Stimulated activated CD8-positive, alpha-beta memory T cell treated with anti-CD3 and anti-CD28 coated beads, Interleukin-7, amount 100 ng/mL, for 24 hours (primary cell): ENCODE measurements around the gene SHANK2.

Experiments used
- DNase-seq: peaks from one replicate; pipeline ENCODE4 v3.0.0-alpha.2; 2020; ENCODE audit warnings: low read depth

SHANK2 gene

DNA sequence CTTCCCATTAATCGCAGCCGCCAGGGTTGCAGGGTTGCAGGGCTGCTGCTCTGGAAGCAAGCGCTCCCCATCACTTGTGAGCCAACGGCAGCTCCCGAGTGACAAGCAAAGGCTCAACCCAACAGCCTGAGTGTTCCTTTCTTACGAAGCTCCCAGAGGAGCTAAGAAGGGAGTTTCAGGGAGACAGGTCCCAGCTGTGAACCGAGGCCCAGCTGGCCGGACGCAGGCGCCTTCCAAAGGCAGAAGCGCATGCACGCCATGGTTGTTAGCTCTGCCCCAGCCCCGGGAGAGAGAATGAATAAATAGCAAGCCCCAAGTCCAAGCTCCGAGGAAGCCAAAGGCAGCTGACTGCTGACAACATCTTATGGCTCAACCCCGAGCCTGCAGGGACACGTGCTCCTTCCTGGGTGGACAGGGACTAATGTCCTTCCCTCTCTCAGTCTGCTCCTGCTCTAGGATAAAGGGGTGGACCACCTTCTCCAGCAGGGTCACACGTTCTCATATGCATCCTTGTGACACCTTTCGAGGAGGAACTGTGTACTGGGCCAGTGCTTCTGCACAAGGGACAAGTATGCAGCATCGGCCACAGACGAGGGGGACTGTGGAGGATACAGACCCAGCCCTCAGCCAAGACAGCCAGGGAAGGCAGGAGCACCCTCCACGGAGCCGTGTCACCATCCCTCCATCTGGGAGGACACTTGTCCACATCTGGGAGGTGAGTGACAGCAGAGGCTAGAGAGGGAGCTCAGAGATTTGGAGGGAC lies 29.9 kb downstream of the SHANK2 start:
- no peak for DNase-seq

- no peak for DNase-seq
These were observed 30.6 kb downstream of the SHANK2 start for GRCh38 chr11:71221821-71222220.

GRCh38 chr11:71221201-71221600 lies 31.2 kb downstream of the SHANK2 start:
- no peak for DNase-seq

- DNase-seq: no peak
These were observed 33.4 kb downstream of the SHANK2 start for GRCh38 chr11:71218789-71219499.

DNA sequence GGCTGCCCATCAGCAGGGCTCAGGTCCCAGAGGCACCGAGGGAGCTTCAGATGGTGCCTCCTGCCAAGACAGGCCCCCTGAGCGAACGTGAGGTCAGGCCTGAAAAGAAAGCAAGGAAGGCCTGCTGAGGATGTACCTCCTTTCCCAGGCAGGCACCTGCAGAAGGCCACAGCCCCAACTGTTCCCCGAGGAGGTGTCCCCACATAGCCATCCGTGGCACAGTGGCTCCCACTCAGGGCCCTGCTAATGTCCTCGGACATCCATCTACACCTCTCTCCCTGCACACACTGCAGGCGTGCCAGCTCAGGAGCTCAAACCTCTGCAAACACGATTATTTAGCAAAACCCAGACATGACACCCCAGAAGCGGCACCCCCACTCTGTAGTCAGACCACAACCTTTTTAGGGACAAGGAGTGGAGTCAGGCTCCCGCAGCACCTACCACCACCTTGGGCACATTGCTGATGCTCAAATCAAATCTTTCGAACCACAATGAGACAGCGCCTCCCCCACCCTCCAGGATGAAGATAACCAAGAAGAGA lies 36.9 kb downstream of the SHANK2 start:
- DNase-seq: no peak

DNA sequence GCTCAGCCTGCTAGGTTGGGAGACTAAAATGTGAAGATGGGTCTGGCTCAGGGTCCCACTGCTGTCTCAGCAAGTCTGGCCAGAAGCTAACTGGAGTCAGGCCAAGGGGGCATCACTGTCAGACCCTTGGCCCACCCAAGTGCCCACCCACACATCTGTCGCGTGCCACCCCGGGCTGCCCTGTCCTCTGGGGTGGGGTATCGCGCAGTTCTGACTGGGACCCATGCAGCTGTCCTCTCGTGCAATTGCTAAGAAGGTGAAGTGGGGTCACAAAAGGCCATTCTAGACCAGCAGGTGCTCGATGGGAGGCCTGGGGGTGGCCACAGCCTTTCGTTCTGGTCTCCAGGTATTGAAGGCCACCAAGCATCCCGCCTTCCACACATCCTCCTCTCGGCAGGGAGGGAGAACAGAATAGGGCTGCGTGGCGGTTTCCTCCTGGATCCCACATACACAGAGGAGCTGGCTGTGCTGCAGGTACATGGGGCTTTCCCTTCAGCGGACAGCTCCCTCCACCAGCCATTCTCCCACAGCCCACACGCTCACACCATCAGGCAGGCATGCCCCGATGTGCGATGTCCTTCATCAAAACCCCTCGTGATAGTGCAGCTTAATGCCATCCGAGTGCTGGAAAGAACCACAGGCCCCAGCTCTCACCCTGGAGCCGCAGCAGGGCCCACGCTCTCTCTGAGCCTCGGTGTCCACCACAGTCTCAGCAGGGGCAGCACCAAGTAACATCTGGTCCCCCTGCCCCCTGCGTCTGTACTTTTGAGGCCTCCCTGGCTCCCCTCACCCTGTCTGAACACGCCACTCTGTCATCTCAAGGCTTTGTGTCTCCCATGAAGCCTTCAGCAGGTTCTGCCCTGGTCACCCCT lies 37.6 kb downstream of the SHANK2 start:
- no peak for DNase-seq

DNA sequence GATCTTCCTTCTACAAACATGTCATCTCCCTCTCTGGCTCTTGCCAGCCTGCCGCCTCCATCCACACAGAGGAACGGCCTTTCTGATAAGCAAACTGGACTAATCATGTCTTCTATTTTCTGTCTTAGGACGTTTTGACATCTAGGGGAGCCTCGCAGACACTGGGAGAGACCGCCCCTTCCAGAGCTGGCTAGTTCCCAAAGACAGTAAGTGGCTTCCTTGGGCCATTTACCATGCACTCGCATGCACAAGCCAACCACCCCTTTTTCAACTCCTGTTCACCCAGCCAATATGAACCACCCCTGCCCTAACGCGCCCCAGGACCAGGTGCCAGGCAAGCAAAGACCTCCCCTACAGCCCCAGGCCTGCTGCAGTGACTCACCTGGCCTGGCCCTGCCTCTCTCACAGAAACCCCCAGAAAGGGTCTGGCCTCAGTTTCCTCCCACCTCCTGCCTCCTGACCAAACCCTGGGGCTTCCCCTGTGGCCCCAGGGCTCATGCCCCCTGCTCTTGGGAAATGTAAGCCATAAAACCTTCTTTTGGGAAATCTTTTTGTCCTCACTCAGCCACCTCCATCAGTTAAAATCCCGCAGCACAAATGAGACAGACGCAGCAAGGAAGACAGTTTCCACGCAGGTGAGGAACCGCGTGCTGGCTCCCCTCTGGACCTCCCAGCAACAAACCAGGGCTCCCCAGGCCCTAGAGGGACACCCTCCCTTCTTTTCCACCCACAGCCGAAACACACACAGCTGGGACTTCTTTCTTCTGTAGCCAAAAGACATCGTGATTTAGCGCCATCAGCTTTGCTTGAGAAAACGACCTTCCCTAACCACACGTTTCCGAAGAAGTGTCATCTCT lies 38.5 kb downstream of the SHANK2 start:
- DNase-seq: no peak

DNA sequence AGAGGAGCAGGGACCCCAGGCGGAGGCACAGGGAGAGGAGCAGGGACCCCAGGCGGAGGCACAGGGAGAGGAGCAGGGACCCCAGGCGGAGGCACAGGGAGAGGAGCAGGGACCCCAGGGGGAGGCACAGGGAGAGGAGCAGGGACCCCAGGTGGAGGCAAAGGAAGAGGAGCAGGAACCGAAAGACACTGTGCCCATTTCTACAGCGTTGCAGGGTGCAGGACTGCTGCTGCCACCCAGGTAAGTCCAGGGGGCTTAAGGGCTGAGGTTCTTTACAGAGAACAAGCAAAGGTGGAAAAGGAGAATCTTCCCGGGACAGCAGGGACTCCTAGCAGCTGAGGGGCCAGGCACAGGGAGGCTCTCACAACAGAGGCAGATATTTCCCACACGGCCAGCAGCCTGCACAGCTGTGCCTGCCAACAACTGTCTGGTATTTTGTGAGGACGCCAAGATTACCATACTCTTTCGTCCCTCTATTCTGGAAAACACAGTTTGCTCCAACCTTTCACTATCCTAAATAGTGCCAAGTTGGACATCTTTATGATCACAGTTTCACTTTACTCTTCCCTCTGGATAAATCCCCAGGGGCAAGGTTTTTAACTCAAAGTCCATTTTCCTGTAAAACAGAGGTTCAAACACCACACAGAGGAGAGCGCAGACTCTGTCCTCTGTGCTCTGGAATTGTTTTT lies 39.4 kb downstream of the SHANK2 start:
- DNase-seq: no peak

DNA sequence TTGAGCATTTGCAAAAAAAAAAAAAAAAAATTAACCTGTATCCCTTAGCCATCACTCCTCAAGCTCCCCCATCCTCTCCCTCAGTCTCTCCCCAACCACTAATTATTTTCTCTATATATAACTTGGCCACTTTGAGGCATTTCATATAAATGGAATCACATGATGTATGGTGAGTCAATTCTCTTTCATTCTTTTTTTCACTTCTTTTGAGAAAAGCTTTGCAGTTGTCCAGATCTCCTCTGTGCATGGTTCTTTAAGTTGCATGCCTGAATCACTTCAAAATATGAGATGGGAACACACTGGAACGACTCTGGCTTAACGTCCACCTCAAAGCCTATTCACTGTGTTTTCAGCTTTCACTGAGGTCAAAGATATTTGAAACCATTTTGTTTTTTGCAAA lies 40.7 kb downstream of the SHANK2 start:
- no peak for DNase-seq

DNA sequence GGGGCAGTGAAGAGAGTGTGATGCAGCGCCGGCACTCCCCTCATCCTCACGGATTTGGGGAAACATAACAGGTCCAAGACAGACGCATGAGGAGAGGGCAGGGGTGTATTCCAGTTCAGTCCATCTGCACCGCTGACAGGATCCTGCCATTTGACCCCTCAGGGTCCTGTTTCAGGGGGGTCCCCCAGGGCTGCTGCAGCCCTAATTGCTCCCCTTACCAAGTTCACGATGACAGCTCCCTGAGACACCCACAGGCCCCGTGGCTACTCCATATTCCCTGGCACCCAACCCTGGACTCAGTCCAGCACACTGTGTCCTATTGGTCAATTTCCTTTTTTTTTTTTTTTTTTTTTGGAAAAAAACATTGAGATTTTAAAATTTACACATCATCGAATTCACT lies 41.5 kb downstream of the SHANK2 start:
- DNase-seq: no peak

DNA sequence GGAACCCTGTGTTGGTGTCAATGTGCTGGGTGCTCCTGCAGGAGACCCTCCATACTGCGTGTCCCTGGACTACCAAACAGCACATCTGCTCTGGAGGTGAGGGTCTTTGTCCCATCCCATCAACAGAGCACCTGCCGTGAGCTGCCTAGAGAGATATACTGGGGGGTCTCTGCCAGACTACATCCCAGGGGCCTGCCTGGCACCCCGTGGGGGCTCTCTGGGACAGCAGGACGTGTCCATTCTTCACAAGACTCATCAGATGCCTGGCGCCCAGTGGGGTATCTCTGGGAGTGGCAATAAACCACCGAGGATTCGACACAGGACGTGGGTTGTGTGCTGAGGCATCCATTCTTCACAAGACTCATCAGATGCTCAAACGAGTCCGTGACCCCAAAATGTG lies 42.7 kb downstream of the SHANK2 start:
- DNase-seq: no peak

- no peak for DNase-seq
These were observed 43.2 kb downstream of the SHANK2 start for GRCh38 chr11:71209181-71209580.

- no peak for DNase-seq
These were observed 44.2 kb downstream of the SHANK2 start for GRCh38 chr11:71208011-71208774.

GRCh38 chr11:71207563-71207962 lies 44.8 kb downstream of the SHANK2 start:
- no peak for DNase-seq

DNA sequence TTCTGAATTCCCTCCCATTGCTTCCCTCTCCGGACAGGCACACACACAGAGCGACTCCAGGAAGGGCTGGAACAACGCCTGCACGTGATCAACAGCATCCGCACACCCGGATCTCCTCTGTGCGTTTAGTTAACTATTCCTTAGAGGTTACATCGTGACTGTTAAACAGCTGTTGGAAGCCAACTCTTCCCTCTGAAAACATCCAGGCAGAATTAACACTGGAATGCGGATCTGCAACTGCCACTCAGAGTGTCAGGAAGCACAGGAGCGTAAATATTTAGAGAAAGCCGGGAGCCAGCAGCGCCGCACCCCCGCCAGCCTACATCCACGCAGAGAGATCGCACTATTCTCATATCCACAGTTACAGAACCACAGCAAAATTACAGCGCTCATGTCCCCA lies 46.2 kb downstream of the SHANK2 start:
- no peak for DNase-seq

DNA sequence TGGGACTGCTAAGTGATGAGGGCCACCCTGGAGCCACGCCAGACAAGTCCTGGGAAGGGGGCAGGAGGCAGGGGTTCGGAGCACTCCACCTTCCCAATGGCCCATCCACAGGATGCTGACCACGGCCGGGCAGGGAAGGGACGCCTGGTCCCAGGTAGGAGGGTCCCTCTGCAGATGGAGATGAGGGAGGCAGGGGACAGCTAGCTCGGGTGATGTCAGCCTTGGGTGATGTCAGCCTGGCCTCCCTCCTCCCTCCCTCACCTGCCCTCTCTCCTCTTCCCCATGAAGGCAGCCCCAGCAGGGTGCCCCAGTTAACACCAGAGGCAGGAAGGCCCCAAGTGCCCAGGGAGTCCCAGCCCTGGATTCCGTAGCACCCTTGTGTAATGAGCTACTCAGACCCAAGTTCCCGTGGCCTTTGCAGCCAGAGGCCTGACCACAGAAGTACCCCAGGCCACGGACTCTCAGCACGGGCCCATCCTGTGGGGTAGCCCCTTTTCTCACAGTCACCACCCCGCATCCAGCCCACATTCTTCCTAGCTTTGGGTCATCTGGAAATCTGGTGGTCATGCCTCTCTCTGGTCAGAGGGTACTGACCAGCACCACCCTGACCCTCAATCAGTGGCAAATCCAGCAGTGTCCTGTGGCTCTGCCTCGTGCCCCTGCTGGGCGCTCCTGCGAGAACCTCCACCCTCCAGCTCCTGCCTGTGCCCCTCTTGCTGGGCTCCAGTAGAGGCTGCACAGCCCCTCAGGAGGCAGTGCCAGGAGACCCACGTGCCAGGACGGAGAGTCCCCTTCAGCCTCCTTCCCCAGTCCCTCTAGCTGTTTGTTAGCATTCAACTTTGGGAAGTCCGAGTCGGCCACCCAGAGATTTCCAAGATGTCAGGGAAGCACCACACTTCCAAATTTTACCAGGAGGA lies 47.4 kb downstream of the SHANK2 start:
- no peak for DNase-seq

GRCh38 chr11:71204294-71204693 lies 48.1 kb downstream of the SHANK2 start:
- DNase-seq: no peak

GRCh38 chr11:71203681-71204080 lies 48.7 kb downstream of the SHANK2 start:
- DNase-seq: no peak

GRCh38 chr11:71202966-71203365 lies 49.4 kb downstream of the SHANK2 start:
- no peak for DNase-seq
